Liver (tissue), 3 donors: ENCODE data around the gene IL1RAPL2.

ENCODE experiments used
- CTCF ChIP-seq: fragments of 150-350 bp; IDR thresholded peaks from 2 replicates; pipeline ENCODE4 v1.5.1; 2017; ENCODE audit warnings: improper control_type of control experiment, low read depth, low read length; ENCODE audit not compliant: missing input control
- TAF1 ChIP-seq: conservative IDR thresholded peaks from 2 replicates; pipeline ENCODE4 v1.6.1; 2016; ENCODE audit warnings: antibody characterized with exemption, mild to moderate bottlenecking
- donor health status: healthy.
- donor health status: healthy.

DNA sequence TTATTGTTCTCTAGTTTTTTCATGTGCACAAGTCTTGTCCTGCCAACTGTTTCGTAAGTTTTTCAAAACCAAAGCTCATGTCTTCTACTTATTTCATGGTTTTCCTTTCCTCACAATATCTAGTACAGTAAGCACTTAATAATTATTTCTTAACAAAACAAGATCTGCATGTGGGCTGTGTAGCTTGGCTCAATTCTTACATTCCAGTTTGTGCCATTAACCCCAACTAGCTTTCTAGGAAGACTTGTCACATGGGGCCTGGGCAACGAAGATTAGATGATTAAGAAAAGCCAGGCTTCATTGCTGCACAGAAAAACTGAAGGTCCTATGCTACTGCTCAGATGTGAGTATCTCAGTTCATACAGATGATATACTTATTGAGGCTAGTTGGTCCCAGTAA lies 809.8 kb downstream of the IL1RAPL2 start:
- no peak for TF ChIP-seq TAF1
- no peak for TF ChIP-seq CTCF
